ENCODE results near the gene KCNA2.

DNA sequence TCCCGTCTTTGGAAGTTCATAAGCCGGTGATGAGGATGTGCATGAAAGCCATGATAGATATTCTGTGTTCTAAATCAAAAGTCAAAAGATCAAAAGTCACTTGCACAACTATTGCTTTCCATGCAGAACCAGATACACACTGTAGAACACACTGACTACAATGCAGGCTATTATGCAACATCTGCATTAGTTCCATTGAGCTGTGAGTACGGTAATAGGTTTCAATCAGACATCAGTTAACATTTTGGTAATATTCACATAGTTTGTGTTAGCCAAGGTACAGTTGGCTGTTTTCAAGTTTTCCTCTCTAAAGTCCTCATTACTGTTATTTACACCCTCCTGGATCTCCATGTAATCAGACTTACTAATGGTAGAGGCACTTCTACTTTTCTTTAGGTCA lies 3.1 kb downstream of the KCNA2 start:
- no peak for TF ChIP-seq POLR2A (IDR thresholded peaks at IDR 0.05; ENCODE audit: low read depth)
- TF ChIP-seq, protein P1, sequence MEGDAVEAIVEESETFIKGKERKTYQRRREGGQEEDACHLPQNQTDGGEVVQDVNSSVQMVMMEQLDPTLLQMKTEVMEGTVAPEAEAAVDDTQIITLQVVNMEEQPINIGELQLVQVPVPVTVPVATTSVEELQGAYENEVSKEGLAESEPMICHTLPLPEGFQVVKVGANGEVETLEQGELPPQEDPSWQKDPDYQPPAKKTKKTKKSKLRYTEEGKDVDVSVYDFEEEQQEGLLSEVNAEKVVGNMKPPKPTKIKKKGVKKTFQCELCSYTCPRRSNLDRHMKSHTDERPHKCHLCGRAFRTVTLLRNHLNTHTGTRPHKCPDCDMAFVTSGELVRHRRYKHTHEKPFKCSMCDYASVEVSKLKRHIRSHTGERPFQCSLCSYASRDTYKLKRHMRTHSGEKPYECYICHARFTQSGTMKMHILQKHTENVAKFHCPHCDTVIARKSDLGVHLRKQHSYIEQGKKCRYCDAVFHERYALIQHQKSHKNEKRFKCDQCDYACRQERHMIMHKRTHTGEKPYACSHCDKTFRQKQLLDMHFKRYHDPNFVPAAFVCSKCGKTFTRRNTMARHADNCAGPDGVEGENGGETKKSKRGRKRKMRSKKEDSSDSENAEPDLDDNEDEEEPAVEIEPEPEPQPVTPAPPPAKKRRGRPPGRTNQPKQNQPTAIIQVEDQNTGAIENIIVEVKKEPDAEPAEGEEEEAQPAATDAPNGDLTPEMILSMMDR (IDR thresholded peaks at IDR 0.05): no peak

Measured in esophagus muscularis mucosa (tissue), 3 donors.